Measurements from ENCODE around the gene DLG2. TPM values are rescaled to one million over a fixed set of nuclear protein-coding genes. Genes with fewer than 3 reads are reported as not detected.

DLG2 gene
- total RNA-seq, 2 experiments from 2014 or later: 2.0 to 2.1 TPM

- no peak for DNase-seq
- Histone ChIP-seq H3K27ac (ENCODE audit: low read depth in 1 of 2, low read length in 2 of 2) (no peak overlapping the region), H3K27me3 (ENCODE audit: control insufficient read depth in 1 of 2, insufficient read depth in 2 of 2, low read length in 2 of 2) (no peaks in the 10 kb centered on the region), H3K9me3 (ENCODE audit: control insufficient read depth in 1 of 2, insufficient read depth in 1 of 2, low read length in 2 of 2) (no peaks in the 10 kb centered on the region), H3K4me3 (ENCODE audit: low read length) (no peak overlapping the region), H3K36me3 (ENCODE audit: insufficient read depth, low read length) (no peaks in the 10 kb centered on the region), H3K4me1 (ENCODE audit: insufficient read depth, low read length) (no peaks in the 10 kb centered on the region)
- intact Hi-C loops (cut with DNase I, micrococcal nuclease): no loop called here
- Mint-ChIP-seq H3K9me3 (peaks cover 8% of the 10 kb centered on the region), H3K4me1 (ENCODE audit: low read depth) (no peaks in the 10 kb centered on the region), H3K27me3 (no peaks in the 10 kb centered on the region), H3K36me3 (ENCODE audit: low read depth) (no peaks in the 10 kb centered on the region), H3K4me3 (no peak overlapping the region), H3K27ac (no peak overlapping the region)
- ChIA-PET POLR2A (no interaction called here), CTCF (no interaction called here)
- TF ChIP-seq, protein P1, sequence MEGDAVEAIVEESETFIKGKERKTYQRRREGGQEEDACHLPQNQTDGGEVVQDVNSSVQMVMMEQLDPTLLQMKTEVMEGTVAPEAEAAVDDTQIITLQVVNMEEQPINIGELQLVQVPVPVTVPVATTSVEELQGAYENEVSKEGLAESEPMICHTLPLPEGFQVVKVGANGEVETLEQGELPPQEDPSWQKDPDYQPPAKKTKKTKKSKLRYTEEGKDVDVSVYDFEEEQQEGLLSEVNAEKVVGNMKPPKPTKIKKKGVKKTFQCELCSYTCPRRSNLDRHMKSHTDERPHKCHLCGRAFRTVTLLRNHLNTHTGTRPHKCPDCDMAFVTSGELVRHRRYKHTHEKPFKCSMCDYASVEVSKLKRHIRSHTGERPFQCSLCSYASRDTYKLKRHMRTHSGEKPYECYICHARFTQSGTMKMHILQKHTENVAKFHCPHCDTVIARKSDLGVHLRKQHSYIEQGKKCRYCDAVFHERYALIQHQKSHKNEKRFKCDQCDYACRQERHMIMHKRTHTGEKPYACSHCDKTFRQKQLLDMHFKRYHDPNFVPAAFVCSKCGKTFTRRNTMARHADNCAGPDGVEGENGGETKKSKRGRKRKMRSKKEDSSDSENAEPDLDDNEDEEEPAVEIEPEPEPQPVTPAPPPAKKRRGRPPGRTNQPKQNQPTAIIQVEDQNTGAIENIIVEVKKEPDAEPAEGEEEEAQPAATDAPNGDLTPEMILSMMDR (IDR thresholded peaks at IDR 0.05): no peak
- no peak for ATAC-seq (ENCODE audit: poor library complexity)
Measured at GRCh38 chr11:83945976-83946375, 1681.2 kb downstream of the DLG2 start.

GRCh38 chr11:83941050-83941449 is 1686.1 kb downstream of the DLG2 start:
- intact Hi-C loops (cut with DNase I, micrococcal nuclease): no loop called here
- Histone ChIP-seq H3K27me3 (ENCODE audit: control insufficient read depth in 1 of 2, insufficient read depth in 2 of 2, low read length in 2 of 2) (no peaks in the 10 kb centered on the region), H3K36me3 (ENCODE audit: insufficient read depth, low read length) (no peaks in the 10 kb centered on the region), H3K27ac (ENCODE audit: low read depth in 1 of 2, low read length in 2 of 2) (no peak overlapping the region), H3K4me3 (ENCODE audit: low read length) (no peak overlapping the region), H3K9me3 (ENCODE audit: control insufficient read depth in 1 of 2, insufficient read depth in 1 of 2, low read length in 2 of 2) (no peaks in the 10 kb centered on the region), H3K4me1 (ENCODE audit: insufficient read depth, low read length) (no peaks in the 10 kb centered on the region)
- H3K27ac Mint-ChIP-seq: no peak overlapping the region
- CTCF ChIA-PET: no interaction called here
- POLR2A ChIA-PET: interaction anchor here (1.0 kb wide), 1 partner anchor 16 kb away, joined by 3 read pairs; no protein-coding TSS in a partner anchor
- no peak for ATAC-seq (ENCODE audit: poor library complexity)
- H3K36me3 Mint-ChIP-seq (ENCODE audit: low read depth): no peaks in the 10 kb centered on the region
- TF ChIP-seq, protein P1 (IDR thresholded peaks at IDR 0.05): no peak
- no peaks in the 10 kb centered on the region for H3K4me1 Mint-ChIP-seq (ENCODE audit: low read depth)
- no peaks in the 10 kb centered on the region for H3K27me3 Mint-ChIP-seq
- no peak overlapping the region for H3K4me3 Mint-ChIP-seq
- DNase-seq: no peak
- peaks cover 5% of the 10 kb centered on the region for H3K9me3 Mint-ChIP-seq

GRCh38 chr11:83938148-83938547 is 1689.0 kb downstream of the DLG2 start:
- no peak for DNase-seq
- no peak overlapping the region for H3K4me3 Mint-ChIP-seq
- TF ChIP-seq, protein P1 (IDR thresholded peaks at IDR 0.05): no peak
- POLR2A ChIA-PET: no interaction called here
- CTCF ChIA-PET: no interaction called here
- no peak for ATAC-seq (ENCODE audit: poor library complexity)
- Histone ChIP-seq H3K27me3 (ENCODE audit: control insufficient read depth in 1 of 2, insufficient read depth in 2 of 2, low read length in 2 of 2) (no peaks in the 10 kb centered on the region), H3K4me1 (ENCODE audit: insufficient read depth, low read length) (no peaks in the 10 kb centered on the region), H3K4me3 (ENCODE audit: low read length) (no peak overlapping the region), H3K36me3 (ENCODE audit: insufficient read depth, low read length) (no peaks in the 10 kb centered on the region), H3K9me3 (ENCODE audit: control insufficient read depth in 1 of 2, insufficient read depth in 1 of 2, low read length in 2 of 2) (no peaks in the 10 kb centered on the region), H3K27ac (ENCODE audit: low read depth in 1 of 2, low read length in 2 of 2) (no peak overlapping the region)
- no peaks in the 10 kb centered on the region for H3K27me3 Mint-ChIP-seq
- no peaks in the 10 kb centered on the region for H3K36me3 Mint-ChIP-seq (ENCODE audit: low read depth)
- intact Hi-C loops (cut with DNase I, micrococcal nuclease): no loop called here
- H3K27ac Mint-ChIP-seq: no peak overlapping the region
- H3K9me3 Mint-ChIP-seq: peaks cover 2% of the 10 kb centered on the region
- H3K4me1 Mint-ChIP-seq (ENCODE audit: low read depth): no peaks in the 10 kb centered on the region
